Stimulated activated CD4-positive, alpha-beta T cell treated with anti-CD3 and anti-CD28 coated beads, TNF-alpha, amount 100 ng/mL, for 48 hours (primary cell): Measurements from ENCODE around the gene DHX16.

ENCODE experiments used
- DNase-seq, 3 donors: peaks; one replicate each; pipeline ENCODE4 v3.0.0-alpha.2; 2020; ENCODE audit warnings: low read depth in 3 of 3

The DHX16 gene

DNA sequence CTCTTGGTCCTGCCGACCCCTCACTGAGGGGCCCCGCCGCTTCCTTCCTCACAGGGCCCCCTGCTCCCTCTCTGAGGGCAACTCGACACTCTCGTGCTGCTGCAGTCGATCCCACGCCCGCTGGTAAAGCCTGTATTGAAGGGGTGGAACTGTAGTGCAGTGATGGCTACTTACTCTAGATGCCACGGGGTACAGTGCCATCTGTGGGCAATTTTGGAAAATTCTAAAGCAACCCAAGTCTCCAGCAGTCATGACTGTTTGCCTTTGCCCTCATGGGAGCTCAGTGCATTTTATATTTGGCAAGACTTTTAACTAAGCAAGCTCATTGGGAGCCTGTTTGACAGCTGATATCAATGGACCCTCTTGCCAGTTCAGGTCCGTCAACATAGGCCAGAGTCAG is 32.3 kb downstream of the DHX16 start:
- no peak for DNase-seq

- no peak for DNase-seq
Observed at GRCh38 chr6:30635834-30636233, 37.0 kb downstream of the DHX16 start.

- peak; percentile 66 to 83 (median 74) for DNase-seq
Observed at GRCh38 chr6:30626484-30627366, 46.1 kb downstream of the DHX16 start, which contains the start of gene ATAT1. ATAT1 (plus strand) TSS chr6:30626874.

GRCh38 chr6:30625511-30625910 is 47.3 kb downstream of the DHX16 start:
- no peak for DNase-seq

DNA sequence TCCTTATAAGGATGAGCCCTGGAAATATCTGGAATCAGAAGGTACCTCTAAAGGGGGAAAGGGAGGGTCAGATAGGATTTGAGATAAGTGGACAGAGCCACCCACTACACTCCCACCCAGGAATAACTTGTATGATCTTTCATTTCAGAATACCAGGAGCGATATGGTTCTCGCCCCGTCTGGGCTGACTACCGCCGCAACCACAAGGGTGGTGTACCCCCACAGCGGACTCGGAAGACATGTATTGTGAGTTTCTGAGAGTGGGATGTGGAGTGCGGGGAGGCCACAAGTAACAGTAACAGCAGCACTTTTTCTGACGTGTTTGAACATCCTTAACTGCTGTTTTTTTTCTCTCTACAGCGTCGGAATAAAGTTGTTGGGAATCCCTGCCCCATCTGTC is 53.2 kb downstream of the DHX16 start:
- DNase-seq, result no peak

DNA sequence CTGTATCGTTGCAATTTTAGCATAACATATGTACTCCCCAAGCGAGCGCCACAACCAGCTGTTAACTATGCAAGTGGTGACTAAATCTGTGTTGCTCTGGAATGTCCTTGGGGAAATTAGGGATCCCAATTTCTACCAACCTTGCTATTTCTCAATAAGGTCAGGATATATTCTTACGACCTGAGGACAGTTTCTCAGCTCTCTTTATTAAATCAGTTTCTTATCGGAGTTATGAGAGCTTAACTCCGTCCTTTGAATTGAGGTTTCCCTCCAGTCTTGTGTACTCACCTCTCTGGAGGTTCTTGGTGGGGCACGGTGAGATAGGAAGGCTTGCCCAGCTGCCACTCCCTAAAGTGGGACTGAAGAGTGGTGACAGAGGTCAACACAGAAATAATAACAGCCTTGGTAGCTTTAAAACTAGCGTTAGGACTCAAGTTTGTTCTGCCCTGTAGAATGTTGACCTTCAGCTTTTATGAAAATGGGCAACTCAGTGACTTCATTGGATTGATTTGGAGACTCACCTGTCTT is 54.5 kb downstream of the DHX16 start:
- no peak for DNase-seq

GRCh38 chr6:30617565-30618269 is 55.1 kb downstream of the DHX16 start, which contains the start of gene MRPS18B:
MRPS18B (plus strand) TSS chr6:30617840; CDS start chr6:30617866, 26 bp downstream.
- peak; percentile 90 to 96 (median 96) for DNase-seq

DNA sequence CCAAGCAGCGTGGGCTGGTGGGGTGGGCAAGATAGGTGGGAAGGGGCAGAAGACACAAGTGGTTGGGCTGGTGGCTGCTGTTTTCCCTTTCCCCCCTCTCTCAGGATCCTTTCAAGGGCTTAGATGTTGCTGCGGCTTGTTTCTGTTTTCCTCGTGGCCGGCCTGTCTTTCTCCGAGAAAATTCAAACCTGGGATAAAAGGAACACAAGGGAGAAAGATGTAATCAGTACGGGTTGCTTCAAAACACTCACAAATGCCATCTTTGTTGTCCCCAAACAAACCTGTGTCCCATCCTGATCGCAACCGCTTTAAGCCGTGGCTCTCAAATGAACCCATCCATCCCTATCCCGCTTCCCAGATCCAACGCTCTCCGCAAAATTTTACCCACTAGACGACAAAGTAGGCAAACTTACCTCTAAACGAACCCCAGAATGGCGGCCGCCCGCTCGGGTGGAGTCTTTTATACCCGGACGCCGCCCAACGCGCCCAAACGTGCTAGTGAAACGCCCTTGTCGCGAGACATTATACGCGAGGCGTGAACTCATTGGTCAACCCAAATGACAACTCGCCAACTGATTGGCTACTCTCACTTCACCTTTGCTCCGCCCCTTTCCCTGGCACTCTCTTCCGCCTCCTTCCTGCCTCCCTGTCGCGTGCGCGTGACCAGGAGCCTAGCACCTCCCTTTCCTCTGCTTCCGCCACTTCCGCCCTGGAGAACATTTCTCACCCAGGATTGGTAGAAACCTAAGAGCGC is 55.8 kb downstream of the DHX16 start, which contains the start of gene PPP1R10:
TSS of gene PPP1R10 (minus strand) at position 433 of the 754 bp plus-strand sequence. CDS start 7,299 bp downstream, outside the sequence.
- peak; percentile 96 to 99 (median 97) for DNase-seq

GRCh38 chr6:30615958-30616810 is 56.6 kb downstream of the DHX16 start:
- no peak for DNase-seq

GRCh38 chr6:30615219-30615957 is 57.4 kb downstream of the DHX16 start:
- no peak for DNase-seq

DNA sequence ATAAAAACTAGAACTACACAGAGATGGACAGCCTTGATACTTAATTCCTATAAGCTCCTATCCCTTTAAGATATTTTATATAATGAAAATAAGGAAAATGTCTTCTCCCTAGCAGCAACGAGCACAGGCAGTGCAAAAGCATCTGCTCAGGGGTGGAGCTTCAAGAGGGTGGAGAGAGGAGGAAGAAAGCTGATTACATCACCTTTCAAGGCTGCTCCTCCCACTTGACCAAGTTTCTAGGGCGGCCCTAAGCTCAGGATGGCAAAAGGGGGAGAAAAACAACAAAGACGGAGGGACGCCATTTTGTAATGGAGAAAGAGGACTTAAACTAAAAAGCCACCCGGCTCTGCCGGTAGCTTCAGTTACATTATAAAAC is 58.0 kb downstream of the DHX16 start:
- DNase-seq, result peak; percentile 58 to 80 (median 75)

- no peak for DNase-seq
Observed at GRCh38 chr6:30614044-30614842, 58.6 kb downstream of the DHX16 start.

DNA sequence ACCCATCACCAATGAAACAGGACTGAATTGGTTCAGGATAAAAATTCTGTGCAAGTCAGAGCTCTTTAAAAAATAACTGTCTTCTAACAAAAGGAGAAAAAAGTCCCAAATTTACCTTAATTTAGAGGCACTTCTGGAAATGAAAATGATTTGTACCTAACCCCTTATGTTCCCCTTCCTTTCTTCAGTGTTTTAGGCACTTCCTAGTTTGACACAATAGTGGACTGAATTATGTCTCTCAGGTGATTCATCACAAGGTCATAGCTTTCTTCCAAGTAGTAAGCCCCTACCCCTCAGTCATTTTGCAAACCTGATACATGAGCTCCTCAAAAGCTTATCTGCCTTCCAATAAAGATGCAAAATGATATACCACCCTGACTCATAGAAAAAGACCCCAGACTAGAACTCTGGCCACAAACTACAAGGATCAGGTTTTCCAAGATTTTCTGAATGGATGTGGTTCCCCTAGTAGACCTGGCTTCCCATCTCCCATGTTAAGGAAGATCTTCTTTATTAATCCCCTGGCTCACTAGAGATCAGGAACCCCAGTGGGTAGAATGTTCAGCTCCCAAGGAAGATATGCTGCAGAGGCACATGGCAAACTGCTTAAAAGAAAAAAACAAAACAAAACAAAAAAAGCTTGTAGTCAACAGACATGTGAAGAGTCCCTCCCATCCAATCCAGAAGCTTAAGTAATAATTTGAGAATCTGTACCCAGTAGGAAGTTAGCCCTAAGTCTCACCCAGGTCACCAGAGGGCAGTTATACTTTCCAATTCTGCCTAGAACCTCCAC is 59.4 kb downstream of the DHX16 start:
- no peak for DNase-seq

DNA sequence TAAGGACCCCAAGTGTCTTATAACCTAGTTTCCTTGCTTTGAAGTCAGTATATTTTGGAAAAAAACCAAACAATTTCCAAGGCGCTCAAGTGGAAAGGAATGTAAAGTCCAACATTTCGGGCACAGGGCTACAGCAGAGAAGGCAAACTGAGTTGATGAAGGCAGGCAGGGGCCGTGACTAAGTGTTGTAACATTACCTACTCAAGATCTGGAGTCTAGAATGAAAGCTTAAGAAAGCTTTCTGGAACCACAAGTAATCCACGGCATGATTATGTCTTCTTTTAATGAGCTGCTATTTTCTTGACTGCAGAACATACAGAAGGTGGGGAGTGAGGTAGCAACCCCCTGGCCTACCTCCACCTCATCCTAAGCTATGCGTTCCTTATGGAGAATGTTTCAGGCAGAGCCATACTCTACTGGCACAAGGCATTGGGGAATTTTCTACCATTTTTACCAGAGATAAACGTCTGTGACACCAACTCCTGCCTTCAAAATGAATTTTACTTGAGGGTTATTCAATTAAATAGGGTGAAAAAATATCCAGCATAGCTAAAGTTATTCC is 60.0 kb downstream of the DHX16 start:
- DNase-seq, result no peak

GRCh38 chr6:30612213-30612612 is 60.6 kb downstream of the DHX16 start:
- DNase-seq, result no peak

DNA sequence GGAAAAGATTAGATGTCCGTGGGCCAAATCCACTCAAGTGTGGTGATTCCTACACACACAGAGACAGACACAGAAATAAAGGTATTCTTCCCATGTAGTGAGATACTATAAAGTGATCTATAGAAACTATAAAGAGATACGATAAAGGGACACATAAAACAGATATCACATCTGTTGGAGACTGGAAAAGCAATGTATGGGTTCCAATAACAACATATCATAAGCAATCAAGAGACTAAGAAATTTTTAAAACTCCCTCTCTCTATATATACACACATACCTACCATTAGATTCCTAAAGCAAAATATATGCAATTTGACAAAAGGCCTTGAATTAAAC is 61.0 kb downstream of the DHX16 start:
- DNase-seq, result no peak

- no peak for DNase-seq
Observed at GRCh38 chr6:30611150-30611855, 61.5 kb downstream of the DHX16 start.

- DNase-seq, result no peak
Observed at GRCh38 chr6:30610065-30610464, 62.7 kb downstream of the DHX16 start.
